Osteoblast (primary cell): Measurements from ENCODE around the gene PDXK. TPM values are rescaled to one million over a fixed set of nuclear protein-coding genes. Genes with fewer than 3 reads are reported as not detected.

Experiments
- DNase-seq: peaks from one replicate; pipeline ENCODE4 v3.0.0; 2011; ENCODE audit warnings: low spot score, mixed read lengths; ENCODE audit not compliant: insufficient read length; ENCODE audit errors: missing footprints
- H2AFZ ChIP-seq: 2 replicates; pipeline ENCODE4 v1.6.0; 2011; ENCODE audit warnings: mild to moderate bottlenecking, low read length
- H3K27ac ChIP-seq: 2 replicates; pipeline ENCODE4 v1.5.1; 2011; ENCODE audit warnings: mild to moderate bottlenecking, low read depth, low read length, moderate library complexity
- H3K27me3 ChIP-seq: 2 replicates; pipeline ENCODE4 v1.6.0; 2012; ENCODE audit warnings: mild to moderate bottlenecking, control low read depth, inconsistent platforms, low read length, moderate library complexity; ENCODE audit not compliant: insufficient read depth
- H3K36me3 ChIP-seq: 2 replicates; pipeline ENCODE4 v1.5.1; 2011; ENCODE audit warnings: mild to moderate bottlenecking, low read length, control low read depth, moderate library complexity; ENCODE audit not compliant: insufficient read depth
- H3K4me1 ChIP-seq: 2 replicates; pipeline ENCODE4 v1.5.1; 2011; ENCODE audit warnings: mild to moderate bottlenecking, low read length, control low read depth, moderate library complexity; ENCODE audit not compliant: insufficient read depth
- H3K4me2 ChIP-seq: 2 replicates; pipeline ENCODE4 v1.6.0; 2011; ENCODE audit warnings: mild to moderate bottlenecking, low read length; ENCODE audit not compliant: insufficient read depth
- H3K4me3 ChIP-seq: fragments of 200-600 bp; sonication (generic); 3 replicates; pipeline ENCODE4 v1.5.1; 2012; ENCODE audit warnings: mild to moderate bottlenecking, low read length, inconsistent platforms; ENCODE audit not compliant: insufficient read depth
- H3K79me2 ChIP-seq: 2 replicates; pipeline ENCODE4 v1.6.0; 2012; ENCODE audit warnings: mild to moderate bottlenecking, low read length, control low read depth, inconsistent platforms; ENCODE audit not compliant: insufficient read depth
- H3K9me3 ChIP-seq: 2 replicates; pipeline ENCODE4 v1.5.1; 2011; ENCODE audit warnings: low read depth, low read length, control low read depth
- H4K20me1 ChIP-seq: 2 replicates; pipeline ENCODE4 v1.6.0; 2012; ENCODE audit warnings: mild to moderate bottlenecking, low read length, control low read depth; ENCODE audit not compliant: insufficient read depth
- CTCF ChIP-seq: IDR thresholded peaks from 2 replicates; pipeline ENCODE4 v1.5.1; 2011; ENCODE audit warnings: mild to moderate bottlenecking, low read depth, low read length, moderate library complexity; ENCODE audit errors: extremely low read depth
- total RNA-seq: library from RNA; depleted of rRNA; stranded (reverse); fragments of >200 nt; gene quantifications from 2 replicates; pipeline ENCODE4 v1.2.3, GENCODE V29; 2012

Gene PDXK
- total RNA-seq, 1 donor: 89.4 TPM

GRCh38 chr21:43759651-43760050, 40.7 kb downstream of the PDXK start:
- TF ChIP-seq CTCF: no peak
- Histone ChIP-seq H4K20me1 (peaks cover 8% of the 10 kb centered on the region), H2AFZ (no peak overlapping the region), H3K4me2 (no peak overlapping the region), H3K79me2 (peaks cover 5% of the 10 kb centered on the region), H3K4me3 (no peak overlapping the region), H3K27ac (no peak overlapping the region), H3K27me3 (no peaks in the 10 kb centered on the region), H3K36me3 (peaks cover 65% of the 10 kb centered on the region), H3K4me1 (peaks cover 14% of the 10 kb centered on the region), H3K9me3 (no peaks in the 10 kb centered on the region)
- DNase-seq: no peak

GRCh38 chr21:43760391-43760958, 41.5 kb downstream of the PDXK start:
- H3K4me1 ChIP-seq: peaks cover 16% of the 10 kb centered on the region
- no peaks in the 10 kb centered on the region for H3K9me3 ChIP-seq
- peaks cover 2% of the 10 kb centered on the region for H3K79me2 ChIP-seq
- H2AFZ ChIP-seq: no peak overlapping the region
- H3K36me3 ChIP-seq: peaks cover 58% of the 10 kb centered on the region
- DNase-seq: no peak
- no peak overlapping the region for H3K4me2 ChIP-seq
- H4K20me1 ChIP-seq: peaks cover 4% of the 10 kb centered on the region
- H3K4me3 ChIP-seq: no peak overlapping the region
- no peak overlapping the region for H3K27ac ChIP-seq
- H3K27me3 ChIP-seq: no peaks in the 10 kb centered on the region
- no peak for TF ChIP-seq CTCF

- Histone ChIP-seq H3K9me3 (no peaks in the 10 kb centered on the region), H3K79me2 (no peaks in the 10 kb centered on the region), H3K27ac (no peak overlapping the region), H3K4me1 (peaks cover 16% of the 10 kb centered on the region), H3K27me3 (no peaks in the 10 kb centered on the region), H4K20me1 (peaks cover 3% of the 10 kb centered on the region), H3K4me2 (no peak overlapping the region), H3K4me3 (no peak overlapping the region), H3K36me3 (peaks cover 44% of the 10 kb centered on the region), H2AFZ (no peak overlapping the region)
- no peak for DNase-seq
- TF ChIP-seq CTCF: no peak
Observed at GRCh38 chr21:43761886-43762285, 43.0 kb downstream of the PDXK start.

- no peak overlapping the region for H3K4me3 ChIP-seq
- peaks cover 43% of the 10 kb centered on the region for H3K36me3 ChIP-seq
- no peak overlapping the region for H3K4me2 ChIP-seq
- DNase-seq: no peak
- H2AFZ ChIP-seq: no peak overlapping the region
- no peak overlapping the region for H3K27ac ChIP-seq
- H3K4me1 ChIP-seq: peaks cover 16% of the 10 kb centered on the region
- no peaks in the 10 kb centered on the region for H3K9me3 ChIP-seq
- no peak for TF ChIP-seq CTCF
- H3K27me3 ChIP-seq: no peaks in the 10 kb centered on the region
- no peaks in the 10 kb centered on the region for H3K79me2 ChIP-seq
- H4K20me1 ChIP-seq: peaks cover 3% of the 10 kb centered on the region
Observed at GRCh38 chr21:43762303-43763128, 43.6 kb downstream of the PDXK start.
